Choroid plexus epithelial cell (primary cell): Measurements from ENCODE around the gene MX1.

Experiments used
- DNase-seq: peaks from one replicate; pipeline ENCODE4 v3.0.0-alpha.2; 2010; ENCODE audit warnings: low read depth
- H3K4me3 ChIP-seq: 2 replicates; pipeline ENCODE4 v1.5.1; 2011; ENCODE audit warnings: low read depth, mild to moderate bottlenecking, control low read depth, low read length, moderate library complexity
- CTCF ChIP-seq: conservative IDR thresholded peaks from 2 replicates; pipeline ENCODE4 v1.5.1; 2011; ENCODE audit warnings: low read depth, mild to moderate bottlenecking, control low read depth, inconsistent platforms, low read length, moderate library complexity

Gene MX1

GRCh38 chr21:41500931-41501381 lies 74.9 kb downstream of the MX1 start:
- no peak overlapping the region for H3K4me3 ChIP-seq
- no peak for TF ChIP-seq CTCF
- no peak for DNase-seq

GRCh38 chr21:41501919-41502318 lies 75.9 kb downstream of the MX1 start:
- DNase-seq: no peak
- no peak overlapping the region for H3K4me3 ChIP-seq
- no peak for TF ChIP-seq CTCF

GRCh38 chr21:41503331-41503730 lies 77.3 kb downstream of the MX1 start:
- TF ChIP-seq CTCF: no peak
- no peak for DNase-seq
- H3K4me3 ChIP-seq: no peak overlapping the region

GRCh38 chr21:41504030-41504429 lies 78.0 kb downstream of the MX1 start:
- TF ChIP-seq CTCF: no peak
- DNase-seq: no peak

GRCh38 chr21:41506005-41506594 lies 80.1 kb downstream of the MX1 start:
- no peak for TF ChIP-seq CTCF
- H3K4me3 ChIP-seq: no peak overlapping the region
- DNase-seq: no peak

More at GRCh38 chr21:41504030-41504429, 78.0 kb downstream of the MX1 start:
- H3K4me3 ChIP-seq: no peak overlapping the region

GRCh38 chr21:41506611-41507520 lies 80.8 kb downstream of the MX1 start:
- DNase-seq: no peak
- H3K4me3 ChIP-seq: no peak overlapping the region
- no peak for TF ChIP-seq CTCF
